K562 (cell line): ENCODE measurements around the gene GLIPR1. TPM values are rescaled to one million over a fixed set of nuclear protein-coding genes. Genes with fewer than 3 reads are reported as not detected.

ENCODE experiments used
- ATAC-seq: fragments of 200-7000 bp; cut with Tn5 transposase; 3 replicates; pipeline ENCODE4 v1.9.1; 2020; ENCODE audit warnings: moderate library complexity
- BruUV-seq: library from RNA; stranded (reverse); fragments of 400-500 nt; replicated peaks from 2 replicates; lab custom pipeline; 2021; lab: Mats Ljungman, UMichigan
- CTCF ChIA-PET: fragments of 300-600 bp; formaldehyde crosslinking; extraction: SDS; loops from one replicate; lab custom pipeline; 2021; ENCODE audit warnings: low intra/inter-chr PET ratio; lab: Yijun Ruan, JAX
- POLR2A ChIA-PET: fragments of 300-600, 350-650 bp; sonication (Branson Sonifier 250); formaldehyde crosslinking; extraction: SDS; loops from one replicate; lab custom pipeline; 2021; ENCODE audit warnings: antibody characterized with exemption, inconsistent platforms; lab: Yijun Ruan, JAX
- DNase-seq, 4 experiments: peaks; one replicate each; pipeline versions ENCODE4 v3.0.0 to v3.0.0-alpha.2; 2011 to 2018; ENCODE audit warnings: low spot score in 3 of 4, mixed read lengths in 3 of 4; ENCODE audit errors: extremely low read depth in 1 of 4
- FAIRE-seq: peaks from 2 replicates; lab custom pipeline; 2011; peaks lifted over from hg19 to GRCh38; lab: Jason Lieb, UNC
- H2AFZ ChIP-seq: 2 replicates; pipeline ENCODE4 v1.6.0; 2011; ENCODE audit warnings: low read depth, low read length, control low read depth, inconsistent platforms
- H3K27ac ChIP-seq: fragments of 200-600 bp; 3 replicates; pipeline ENCODE4 v1.8.0; 2011; ENCODE audit warnings: low read depth, mild to moderate bottlenecking, control low read depth, inconsistent platforms, low read length, moderate library complexity, mixed read lengths; ENCODE audit errors: extremely low read depth
- H3K27me3 ChIP-seq, 2 experiments: fragments of 300-600 bp in 1 of 2; 2 replicates in 1 of 2; 3 replicates in 1 of 2; pipeline versions ENCODE4 v1.6.0 to v1.8.0; 2011; ENCODE audit warnings: inconsistent platforms in 2 of 2, low read length in 2 of 2, mild to moderate bottlenecking in 1 of 2, mixed read lengths in 1 of 2, moderate library complexity in 1 of 2; ENCODE audit not compliant: control insufficient read depth in 2 of 2, insufficient read depth in 2 of 2
- H3K36me3 ChIP-seq: fragments of 300-600 bp; 3 replicates; pipeline ENCODE4 v1.8.0; 2011; ENCODE audit warnings: mild to moderate bottlenecking, low read length, inconsistent platforms; ENCODE audit not compliant: control insufficient read depth, insufficient read depth
- H3K4me1 ChIP-seq, 2 experiments: fragments of 200-600 bp in 1 of 2; replicated peaks in 1 of 2; 2 replicates in 1 of 2; 3 replicates in 1 of 2; pipeline versions ENCODE4 v1.5.1 to v1.8.0; 2011; ENCODE audit warnings: inconsistent platforms in 2 of 2, low read length in 2 of 2, mild to moderate bottlenecking in 1 of 2, mixed read lengths in 1 of 2, moderate library complexity in 1 of 2; ENCODE audit not compliant: control insufficient read depth in 2 of 2, insufficient read depth in 2 of 2
- H3K4me2 ChIP-seq: 2 replicates; pipeline ENCODE4 v1.6.1; 2011; ENCODE audit warnings: low read length, control low read depth, inconsistent platforms, mixed read lengths; ENCODE audit not compliant: insufficient read depth
- H3K4me3 ChIP-seq: fragments of 200-600 bp; sonication (generic), shearing (Covaris generic); 2 replicates; pipeline ENCODE4 v1.5.1; 2016; ENCODE audit warnings: control low read depth, inconsistent platforms
- H3K79me2 ChIP-seq: fragments of 200-600 bp; 3 replicates; pipeline ENCODE4 v1.8.0; 2011; ENCODE audit warnings: low read length, inconsistent platforms; ENCODE audit not compliant: control insufficient read depth, insufficient read depth
- H3K9ac ChIP-seq, 2 experiments: 2 replicates each; pipeline versions ENCODE4 v1.6.0 to v1.6.1; 2011; ENCODE audit warnings: low read depth in 2 of 2, low read length in 2 of 2, control low read depth in 1 of 2, inconsistent platforms in 1 of 2, mild to moderate bottlenecking in 1 of 2, mixed read lengths in 1 of 2; ENCODE audit not compliant: insufficient read depth in 1 of 2
- H3K9me1 ChIP-seq: one replicate; pipeline ENCODE4 v1.6.0; 2011; ENCODE audit warnings: inconsistent platforms, mild to moderate bottlenecking, low read length, moderate library complexity; ENCODE audit not compliant: control insufficient read depth, insufficient read depth
- H3K9me3 ChIP-seq: replicated peaks from 2 replicates; pipeline ENCODE4 v1.5.1; 2011; ENCODE audit warnings: low read depth, low read length, inconsistent platforms; ENCODE audit not compliant: control insufficient read depth, insufficient read depth
- H4K20me1 ChIP-seq: replicated peaks from 2 replicates; pipeline ENCODE4 v1.6.1; 2011; ENCODE audit warnings: low read length, inconsistent platforms, mixed read lengths; ENCODE audit not compliant: control insufficient read depth, insufficient read depth
- MGA ChIP-seq: fragments of 450-650 bp; IDR thresholded peaks from 2 replicates; pipeline ENCODE4 v1.6.1; 2016; ENCODE audit warnings: mild to moderate bottlenecking, moderate library complexity
- TBP ChIP-seq: optimal IDR thresholded peaks from 2 replicates; pipeline ENCODE3; 2011; ENCODE audit warnings: low read depth, low read length, improper control_type of control experiment
- WGBS: fragments of 100-300 bp; shearing (Covaris generic); methylation state at CpG from one replicate; pipeline ENCODE4 v1.1.6; 2016; ENCODE audit warnings: low coverage, mixed read lengths; ENCODE audit not compliant: insufficient coverage; ENCODE audit errors: missing lambda C conversion rate; 5-methylcytosine and 5-hydroxymethylcytosine counted together
- in situ Hi-C: fragments of 300-500 bp; cut with MboI; formaldehyde crosslinking; loops from 4 replicates; pipeline ENCODE4 v1.15.0; 2018; ENCODE audit warnings: inconsistent platforms, mixed read lengths
- intact Hi-C: fragments of 100-400 bp; cut with micrococcal nuclease; formaldehyde crosslinking; loops from 2 replicates; pipeline ENCODE4 v1.14.2; 2022
- polyA plus RNA-seq, 8 experiments: library from polyadenylated mRNA; depleted of rRNA in 4 of 8; stranded (reverse) in 5 of 8; unstranded in 3 of 8; fragments of >200 nt; fragmentation: Nextera tagmentation in 2 of 8; fragmentation: Illumina TruSeq in 1 of 8; extraction: Ambion mirVana in 2 of 8; extraction: Trizol in 1 of 8; gene quantifications; 2 replicates each; pipeline versions ENCODE4 v1.2.1 to v1.2.3, GENCODE V29; 2011 to 2014; ENCODE audit warnings: inconsistent platforms in 1 of 8, missing spikeins in 1 of 8
- total RNA-seq, 7 experiments: library from RNA; depleted of rRNA in 6 of 7; stranded (reverse); fragments of >200 nt in 6 of 7; fragmentation: Illumina TruSeq in 2 of 7; extraction: Trizol in 2 of 7; gene quantifications; 2 replicates each; pipeline versions ENCODE4 v1.2.1 to v1.2.3, GENCODE V29; 2011 to 2021; ENCODE audit warnings: low replicate concordance in 1 of 7

GLIPR1 gene
- total and polyA plus RNA-seq, 9 of the 15 experiments (the other 6 are each of a cell fraction or from before 2014, with no cell fraction given): 0.26 to 2.1 (median 1.2) TPM

- in situ Hi-C loops: loop anchor here (10.0 kb wide), 1 partner anchor 148 kb away; the partner anchor contains the start of genes CAPS2 and GLIPR1L1
- H3K4me1 ChIP-seq: peaks cover 0 to 6% of the 10 kb centered on the region in 2 experiments; a peak in 4 of 5 replicates
- DNase-seq: no peak
These were observed 2.1 kb downstream of the GLIPR1 start for GRCh38 chr12:75482646-75483045.

More at GRCh38 chr12:75482646-75483045, 2.1 kb downstream of the GLIPR1 start:
- Histone ChIP-seq H3K4me3 (no peak overlapping the region), H3K27me3 (no peaks in the 10 kb centered on the region), H3K9me3 (no peaks in the 10 kb centered on the region), H3K36me3 (no peaks in the 10 kb centered on the region), H3K27ac (no peak overlapping the region), H2AFZ (no peak overlapping the region), H3K79me2 (no peaks in the 10 kb centered on the region), H3K9me1 (no peaks in the 10 kb centered on the region), H3K4me2 (no peak overlapping the region), H4K20me1 (no peaks in the 10 kb centered on the region), H3K9ac (no peak overlapping the region)
- ChIA-PET POLR2A (interaction anchor here (0.8 kb wide), 1 partner anchor 13 kb away, joined by 3 read pairs; no protein-coding TSS in a partner anchor), CTCF (no interaction called here)
- 26% methylated on average over 4 of the region's 4 CpGs for WGBS
- intact Hi-C loops: loop anchor here (5.0 to 10.0 kb wide), 3 partner anchors 150 to 972 kb away; partner anchors contain the start of genes BBS10, CAPS2 and GLIPR1L1
- no TSS peak for BruUV-seq
- ATAC-seq (no peak), FAIRE-seq (no peak)
- TF ChIP-seq MGA: no peak
- TF ChIP-seq TBP: no peak
